OCI-LY3 (cell line): ENCODE results near the gene AMACR.

Source experiments
- H2AFZ ChIP-seq: fragments of 200-600, 300-600 bp; shearing (Covaris generic); 2 replicates; pipeline ENCODE4 v1.6.0; 2014; ENCODE audit warnings: antibody characterized with exemption, low read depth, low read length
- H3K27ac ChIP-seq: fragments of 200-600, 300-600 bp; sonication (generic); 2 replicates; pipeline ENCODE4 v1.5.1; 2014; ENCODE audit warnings: mild to moderate bottlenecking, low read length, moderate library complexity, mixed read lengths
- H3K27me3 ChIP-seq: fragments of 200-600, 300-600 bp; sonication (generic); 2 replicates; pipeline ENCODE4 v1.6.1; 2014; ENCODE audit warnings: low read depth, low read length, mixed read lengths
- H3K36me3 ChIP-seq: fragments of 200-600, 300-600 bp; sonication (generic); replicated peaks from 2 replicates; pipeline ENCODE3; 2014; ENCODE audit warnings: low read depth, low read length, mixed read lengths
- H3K4me1 ChIP-seq: fragments of 300-600, 200-600 bp; sonication (generic); 2 replicates; pipeline ENCODE4 v1.6.1; 2014; ENCODE audit warnings: low read length, mixed read lengths
- H3K4me2 ChIP-seq: fragments of 200-600, 300-600 bp; sonication (generic); 2 replicates; pipeline ENCODE4 v1.6.1; 2014; ENCODE audit warnings: low read length, mixed read lengths
- H3K4me3 ChIP-seq: fragments of 300-600, 200-600 bp; sonication (generic); 2 replicates; pipeline ENCODE4 v1.5.1; 2014; ENCODE audit warnings: antibody characterized with exemption, mild to moderate bottlenecking, low read length, moderate library complexity
- H3K79me2 ChIP-seq: fragments of 300-600, 200-600 bp; shearing (Covaris generic); 2 replicates; pipeline ENCODE4 v1.6.1; 2014; ENCODE audit warnings: mild to moderate bottlenecking, low read length, mixed read lengths
- H3K9ac ChIP-seq: fragments of 300-600, 200-600 bp; shearing (Covaris generic); 2 replicates; pipeline ENCODE4 v1.6.0; 2014; ENCODE audit warnings: mild to moderate bottlenecking, low read length, moderate library complexity
- H3K9me3 ChIP-seq: fragments of 200-600, 300-600 bp; shearing (Covaris generic); 2 replicates; pipeline ENCODE4 v1.6.1; 2014; ENCODE audit warnings: low read length, mixed read lengths; ENCODE audit not compliant: insufficient read depth
- H4K20me1 ChIP-seq: fragments of 200-600, 300-600 bp; sonication (generic); 2 replicates; pipeline ENCODE4 v1.6.1; 2016; ENCODE audit warnings: low read length, mixed read lengths; ENCODE audit not compliant: insufficient read depth
- CTCF ChIP-seq: fragments of 200-600, 300-600 bp; sonication (generic); IDR thresholded peaks from 2 replicates; pipeline ENCODE4 v1.5.1; 2014; ENCODE audit warnings: antibody characterized with exemption, low read length, low read depth
- EZH2phosphoT487 ChIP-seq: fragments of 200-600 bp; shearing (Covaris generic); IDR thresholded peaks from 2 replicates; pipeline ENCODE4 v1.6.1; 2018; ENCODE audit warnings: antibody characterized with exemption, mixed run types, low read depth

The AMACR gene

GRCh38 chr5:33937707-33938506, 69.9 kb downstream of the AMACR start:
- H2AFZ ChIP-seq, result no peak overlapping the region
- no peak overlapping the region for H3K27ac ChIP-seq
- TF ChIP-seq EZH2phosphoT487, result no peak
- no peak for TF ChIP-seq CTCF
- H3K4me1 ChIP-seq, result peaks cover 17% of the 10 kb centered on the region
- H3K9ac ChIP-seq, result no peak overlapping the region
- H4K20me1 ChIP-seq, result no peaks in the 10 kb centered on the region
- H3K4me2 ChIP-seq, result no peak overlapping the region
- no peak overlapping the region for H3K4me3 ChIP-seq
- no peaks in the 10 kb centered on the region for H3K79me2 ChIP-seq
- H3K27me3 ChIP-seq, result no peaks in the 10 kb centered on the region
- no peaks in the 10 kb centered on the region for H3K36me3 ChIP-seq
- H3K9me3 ChIP-seq, result no peaks in the 10 kb centered on the region

DNA sequence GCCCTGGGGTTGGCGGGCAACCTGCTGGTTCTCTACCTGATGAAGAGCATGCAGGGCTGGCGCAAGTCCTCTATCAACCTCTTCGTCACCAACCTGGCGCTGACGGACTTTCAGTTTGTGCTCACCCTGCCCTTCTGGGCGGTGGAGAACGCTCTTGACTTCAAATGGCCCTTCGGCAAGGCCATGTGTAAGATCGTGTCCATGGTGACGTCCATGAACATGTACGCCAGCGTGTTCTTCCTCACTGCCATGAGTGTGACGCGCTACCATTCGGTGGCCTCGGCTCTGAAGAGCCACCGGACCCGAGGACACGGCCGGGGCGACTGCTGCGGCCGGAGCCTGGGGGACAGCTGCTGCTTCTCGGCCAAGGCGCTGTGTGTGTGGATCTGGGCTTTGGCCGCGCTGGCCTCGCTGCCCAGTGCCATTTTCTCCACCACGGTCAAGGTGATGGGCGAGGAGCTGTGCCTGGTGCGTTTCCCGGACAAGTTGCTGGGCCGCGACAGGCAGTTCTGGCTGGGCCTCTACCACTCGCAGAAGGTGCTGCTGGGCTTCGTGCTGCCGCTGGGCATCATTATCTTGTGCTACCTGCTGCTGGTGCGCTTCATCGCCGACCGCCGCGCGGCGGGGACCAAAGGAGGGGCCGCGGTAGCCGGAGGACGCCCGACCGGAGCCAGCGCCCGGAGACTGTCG, 70.7 kb downstream of the AMACR start:
- Histone ChIP-seq H3K4me2 (no peak overlapping the region), H3K27ac (no peak overlapping the region), H2AFZ (no peak overlapping the region), H3K36me3 (no peaks in the 10 kb centered on the region), H3K79me2 (no peaks in the 10 kb centered on the region), H4K20me1 (no peaks in the 10 kb centered on the region), H3K9me3 (no peaks in the 10 kb centered on the region), H3K4me3 (no peak overlapping the region), H3K4me1 (peaks cover 19% of the 10 kb centered on the region), H3K27me3 (no peaks in the 10 kb centered on the region), H3K9ac (no peak overlapping the region)
- no peak for TF ChIP-seq EZH2phosphoT487
- no peak for TF ChIP-seq CTCF

DNA sequence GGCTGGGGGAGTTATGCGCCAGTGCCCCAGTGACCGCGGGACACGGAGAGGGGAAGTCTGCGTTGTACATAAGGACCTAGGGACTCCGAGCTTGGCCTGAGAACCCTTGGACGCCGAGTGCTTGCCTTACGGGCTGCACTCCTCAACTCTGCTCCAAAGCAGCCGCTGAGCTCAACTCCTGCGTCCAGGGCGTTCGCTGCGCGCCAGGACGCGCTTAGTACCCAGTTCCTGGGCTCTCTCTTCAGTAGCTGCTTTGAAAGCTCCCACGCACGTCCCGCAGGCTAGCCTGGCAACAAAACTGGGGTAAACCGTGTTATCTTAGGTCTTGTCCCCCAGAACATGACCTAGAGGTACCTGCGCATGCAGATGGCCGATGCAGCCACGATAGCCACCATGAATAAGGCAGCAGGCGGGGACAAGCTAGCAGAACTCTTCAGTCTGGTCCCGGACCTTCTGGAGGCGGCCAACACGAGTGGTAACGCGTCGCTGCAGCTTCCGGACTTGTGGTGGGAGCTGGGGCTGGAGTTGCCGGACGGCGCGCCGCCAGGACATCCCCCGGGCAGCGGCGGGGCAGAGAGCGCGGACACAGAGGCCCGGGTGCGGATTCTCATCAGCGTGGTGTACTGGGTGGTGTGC, 71.4 kb downstream of the AMACR start, which contains the start of gene RXFP3:
TSS of gene RXFP3 (plus strand) at position 6 of the 636 bp plus-strand sequence. CDS start at position 361, 355 bp downstream.
- no peaks in the 10 kb centered on the region for H3K9me3 ChIP-seq
- no peak within 1 kb of the TSS for H3K9ac ChIP-seq
- H3K79me2 ChIP-seq, result no peaks in the 10 kb centered on the region
- H3K4me3 ChIP-seq, result no peak within 1 kb of the TSS
- H3K4me2 ChIP-seq, result no peak within 1 kb of the TSS
- H3K36me3 ChIP-seq, result no peaks in the 10 kb centered on the region
- TF ChIP-seq CTCF, result no peak
- TF ChIP-seq EZH2phosphoT487, result no peak
- H3K27me3 ChIP-seq, result no peaks in the 10 kb centered on the region
- H3K27ac ChIP-seq, result no peak within 1 kb of the TSS
- H4K20me1 ChIP-seq, result no peaks in the 10 kb centered on the region
- H3K4me1 ChIP-seq, result peaks cover 19% of the 10 kb centered on the region
- H2AFZ ChIP-seq, result no peak within 1 kb of the TSS
